Measurements from ENCODE around the gene MIA. TPM values are rescaled to one million over a fixed set of nuclear protein-coding genes. Genes with fewer than 3 reads are reported as not detected.
"Not testable (repeated sequence)": the region's sequence is repeated elsewhere in the genome, so short reads cannot be mapped to it uniquely, and the experiment has no call there.

MIA gene
- total and polyA plus RNA-seq, 8 donors: 0.89 to 6.7 (median 3.6) TPM; not detected in 1

GRCh38 chr19:40763963-40764362, 11.4 kb upstream of the MIA start:
- Histone ChIP-seq H3K9me3 (no peaks in the 10 kb centered on the region), H3K4me1 (peaks cover 0 to 3% of the 10 kb centered on the region in 2 donors), H3K4me3 (no peak overlapping the region), H3K27ac (no peak overlapping the region), H3K36me3 (peaks cover 4 to 94% of the 10 kb centered on the region in 2 donors), H3K27me3 (no peaks in the 10 kb centered on the region)
- ATAC-seq (no peak), DNase-seq (peak in 1 of 4 donors; percentile 43)
- no peak for TF ChIP-seq CTCF (IDR thresholded peaks at IDR 0.05)
- intact Hi-C loops (cut with DNase I): no loop called here

- intact Hi-C loops (cut with DNase I): not testable (repeated sequence)
Measured at GRCh38 chr19:40766385-40766784, 8.9 kb upstream of the MIA start.

GRCh38 chr19:40768869-40769268, 6.5 kb upstream of the MIA start:
- ATAC-seq (peak; percentile 88), DNase-seq (no peak)
- H3K27ac ChIP-seq: no peak overlapping the region
- TF ChIP-seq CTCF (IDR thresholded peaks at IDR 0.05): no peak
- intact Hi-C loops (cut with DNase I): no loop called here
- no peaks in the 10 kb centered on the region for H3K9me3 ChIP-seq
- H3K4me1 ChIP-seq: peaks cover 3 to 5% of the 10 kb centered on the region in 2 donors
- peaks cover 0 to 45% of the 10 kb centered on the region in 2 donors for H3K36me3 ChIP-seq
- no peaks in the 10 kb centered on the region for H3K27me3 ChIP-seq
- no peak overlapping the region for H3K4me3 ChIP-seq

More at GRCh38 chr19:40766385-40766784, 8.9 kb upstream of the MIA start:
- DNase-seq, H3K4me1 ChIP-seq, H3K27ac ChIP-seq, ATAC-seq, H3K4me3 ChIP-seq, H3K9me3 ChIP-seq, H3K27me3 ChIP-seq: not testable (repeated sequence)
- H3K36me3 ChIP-seq: peaks cover 0 to 70% of the 10 kb centered on the region in 2 donors

GRCh38 chr19:40771101-40771862, 4.0 kb upstream of the MIA start:
- H3K4me3 ChIP-seq; H3K27me3 ChIP-seq; DNase-seq; H3K4me1 ChIP-seq; H3K27ac ChIP-seq; ATAC-seq; intact Hi-C loops (cut with DNase I); H3K9me3 ChIP-seq: not testable (repeated sequence)
- H3K36me3 ChIP-seq: peaks cover 0 to 21% of the 10 kb centered on the region in 2 donors

- H3K27ac ChIP-seq: no peak overlapping the region
- intact Hi-C loops (cut with DNase I): no loop called here
- no peak overlapping the region for H3K4me3 ChIP-seq
- peaks cover 7 to 22% of the 10 kb centered on the region in 2 donors for H3K4me1 ChIP-seq
- no peaks in the 10 kb centered on the region for H3K9me3 ChIP-seq
- no peaks in the 10 kb centered on the region for H3K27me3 ChIP-seq
- ATAC-seq (no peak), DNase-seq (no peak)
- no peak for TF ChIP-seq CTCF (IDR thresholded peaks at IDR 0.05)
- H3K36me3 ChIP-seq: no peaks in the 10 kb centered on the region
Measured at GRCh38 chr19:40775632-40776022, 306 bp downstream of the MIA start.

GRCh38 chr19:40776364-40776763, 1.0 kb downstream of the MIA start:
- ATAC-seq: no peak
- intact Hi-C loops (cut with DNase I): no loop called here

More at GRCh38 chr19:40776364-40776763, 1.0 kb downstream of the MIA start:
- H3K27ac ChIP-seq: peak overlapping the region in 1 of 2 donors; percentile 98
- TF ChIP-seq CTCF (IDR thresholded peaks at IDR 0.05): no peak
- H3K9me3 ChIP-seq: no peaks in the 10 kb centered on the region
- DNase-seq: no peak
- peaks cover 7 to 22% of the 10 kb centered on the region in 2 donors for H3K4me1 ChIP-seq
- H3K27me3 ChIP-seq: no peaks in the 10 kb centered on the region
- H3K36me3 ChIP-seq: no peaks in the 10 kb centered on the region
- no peak overlapping the region for H3K4me3 ChIP-seq
